Measurements from ENCODE around the gene ASIC4.

ASIC4 gene

GRCh38 chr2:219506153-219506801 lies 8.0 kb upstream of the ASIC4 start:
- peaks cover 17% of the 10 kb centered on the region for H3K36me3 ChIP-seq (ENCODE audit: control insufficient read depth, insufficient read depth, low read length)

GRCh38 chr2:219506802-219507526 lies 7.3 kb upstream of the ASIC4 start:
- no peak overlapping the region for H3K9ac ChIP-seq (ENCODE audit: low read length)
- no peak overlapping the region for H3K4me3 ChIP-seq (ENCODE audit: low read length)
- H3K4me1 ChIP-seq (ENCODE audit: control insufficient read depth, insufficient read depth, low read length) = peaks cover 2% of the 10 kb centered on the region
- H3K27me3 ChIP-seq (ENCODE audit: control insufficient read depth, insufficient read depth, low read length) = peaks cover 6% of the 10 kb centered on the region
- no peak overlapping the region for H3K27ac ChIP-seq (ENCODE audit: low read depth, low read length)
- peaks cover 14% of the 10 kb centered on the region for H3K36me3 ChIP-seq (ENCODE audit: control insufficient read depth, insufficient read depth, low read length)

More at GRCh38 chr2:219506153-219506801, 8.0 kb upstream of the ASIC4 start:
- H3K4me1 ChIP-seq (ENCODE audit: control insufficient read depth, insufficient read depth, low read length) = peaks cover 2% of the 10 kb centered on the region
- H3K27ac ChIP-seq (ENCODE audit: low read depth, low read length) = no peak overlapping the region
- no peak overlapping the region for H3K9ac ChIP-seq (ENCODE audit: low read length)
- no peak overlapping the region for H3K4me3 ChIP-seq (ENCODE audit: low read length)
- H3K27me3 ChIP-seq (ENCODE audit: control insufficient read depth, insufficient read depth, low read length) = peaks cover 6% of the 10 kb centered on the region

- Histone ChIP-seq H3K4me3 (ENCODE audit: low read length) (no peak overlapping the region), H3K9ac (ENCODE audit: low read length) (no peak overlapping the region), H3K27ac (ENCODE audit: low read depth, low read length) (no peak overlapping the region), H3K4me1 (ENCODE audit: control insufficient read depth, insufficient read depth, low read length) (peaks cover 2% of the 10 kb centered on the region), H3K36me3 (ENCODE audit: control insufficient read depth, insufficient read depth, low read length) (peaks cover 10% of the 10 kb centered on the region), H3K27me3 (ENCODE audit: control insufficient read depth, insufficient read depth, low read length) (peaks cover 6% of the 10 kb centered on the region)
Observed at GRCh38 chr2:219507581-219508443, 6.5 kb upstream of the ASIC4 start.

GRCh38 chr2:219508444-219508734 lies 5.9 kb upstream of the ASIC4 start:
- Histone ChIP-seq H3K27ac (ENCODE audit: low read depth, low read length) (no peak overlapping the region), H3K4me1 (ENCODE audit: control insufficient read depth, insufficient read depth, low read length) (peaks cover 2% of the 10 kb centered on the region), H3K27me3 (ENCODE audit: control insufficient read depth, insufficient read depth, low read length) (peaks cover 6% of the 10 kb centered on the region), H3K4me3 (ENCODE audit: low read length) (no peak overlapping the region), H3K9ac (ENCODE audit: low read length) (no peak overlapping the region), H3K36me3 (ENCODE audit: control insufficient read depth, insufficient read depth, low read length) (peaks cover 10% of the 10 kb centered on the region)

- H3K36me3 ChIP-seq (ENCODE audit: control insufficient read depth, insufficient read depth, low read length) = peaks cover 6% of the 10 kb centered on the region
- H3K4me1 ChIP-seq (ENCODE audit: control insufficient read depth, insufficient read depth, low read length) = peaks cover 2% of the 10 kb centered on the region
- H3K4me3 ChIP-seq (ENCODE audit: low read length) = no peak overlapping the region
- peaks cover 12% of the 10 kb centered on the region for H3K27me3 ChIP-seq (ENCODE audit: control insufficient read depth, insufficient read depth, low read length)
- no peak overlapping the region for H3K9ac ChIP-seq (ENCODE audit: low read length)
- no peak overlapping the region for H3K27ac ChIP-seq (ENCODE audit: low read depth, low read length)
Observed at GRCh38 chr2:219508971-219509779, 5.1 kb upstream of the ASIC4 start.

- H3K36me3 ChIP-seq (ENCODE audit: control insufficient read depth, insufficient read depth, low read length) = peaks cover 4% of the 10 kb centered on the region
- H3K27ac ChIP-seq (ENCODE audit: low read depth, low read length) = no peak overlapping the region
- H3K4me1 ChIP-seq (ENCODE audit: control insufficient read depth, insufficient read depth, low read length) = peaks cover 2% of the 10 kb centered on the region
- H3K27me3 ChIP-seq (ENCODE audit: control insufficient read depth, insufficient read depth, low read length) = peaks cover 13% of the 10 kb centered on the region
- H3K9ac ChIP-seq (ENCODE audit: low read length) = no peak overlapping the region
- peak overlapping the region; percentile 36 for H3K4me3 ChIP-seq (ENCODE audit: low read length)
Observed at GRCh38 chr2:219509780-219510511, 4.3 kb upstream of the ASIC4 start.

- Histone ChIP-seq H3K36me3 (ENCODE audit: control insufficient read depth, insufficient read depth, low read length) (peaks cover 4% of the 10 kb centered on the region), H3K27ac (ENCODE audit: low read depth, low read length) (no peak overlapping the region), H3K27me3 (ENCODE audit: control insufficient read depth, insufficient read depth, low read length) (peaks cover 13% of the 10 kb centered on the region), H3K9ac (ENCODE audit: low read length) (no peak overlapping the region), H3K4me3 (ENCODE audit: low read length) (no peak overlapping the region), H3K4me1 (ENCODE audit: control insufficient read depth, insufficient read depth, low read length) (peaks cover 2% of the 10 kb centered on the region)
Observed at GRCh38 chr2:219510512-219511135, 3.7 kb upstream of the ASIC4 start.

GRCh38 chr2:219511547-219512325 lies 2.5 kb upstream of the ASIC4 start:
- Histone ChIP-seq H3K27ac (ENCODE audit: low read depth, low read length) (no peak overlapping the region), H3K9ac (ENCODE audit: low read length) (no peak overlapping the region), H3K4me1 (ENCODE audit: control insufficient read depth, insufficient read depth, low read length) (peaks cover 2% of the 10 kb centered on the region), H3K27me3 (ENCODE audit: control insufficient read depth, insufficient read depth, low read length) (peaks cover 13% of the 10 kb centered on the region), H3K4me3 (ENCODE audit: low read length) (no peak overlapping the region), H3K36me3 (ENCODE audit: control insufficient read depth, insufficient read depth, low read length) (no peaks in the 10 kb centered on the region)

GRCh38 chr2:219512524-219513216 lies 1.6 kb upstream of the ASIC4 start:
- Histone ChIP-seq H3K9ac (ENCODE audit: low read length) (no peak overlapping the region), H3K4me1 (ENCODE audit: control insufficient read depth, insufficient read depth, low read length) (peaks cover 2% of the 10 kb centered on the region), H3K27me3 (ENCODE audit: control insufficient read depth, insufficient read depth, low read length) (peaks cover 13% of the 10 kb centered on the region), H3K36me3 (ENCODE audit: control insufficient read depth, insufficient read depth, low read length) (no peaks in the 10 kb centered on the region), H3K27ac (ENCODE audit: low read depth, low read length) (no peak overlapping the region), H3K4me3 (ENCODE audit: low read length) (no peak overlapping the region)

GRCh38 chr2:219513787-219514186 lies 495 bp upstream of the ASIC4 start:
- peaks cover 2% of the 10 kb centered on the region for H3K4me1 ChIP-seq (ENCODE audit: control insufficient read depth, insufficient read depth, low read length)
- H3K27me3 ChIP-seq (ENCODE audit: control insufficient read depth, insufficient read depth, low read length) = peaks cover 13% of the 10 kb centered on the region
- H3K4me3 ChIP-seq (ENCODE audit: low read length) = no peak overlapping the region
- no peak overlapping the region for H3K9ac ChIP-seq (ENCODE audit: low read length)
- no peaks in the 10 kb centered on the region for H3K36me3 ChIP-seq (ENCODE audit: control insufficient read depth, insufficient read depth, low read length)
- no peak overlapping the region for H3K27ac ChIP-seq (ENCODE audit: low read depth, low read length)

All from rectal smooth muscle tissue (tissue), 1 donor.